Activated CD4-positive, alpha-beta T cell treated with anti-CD3 and anti-CD28 coated beads for 36 hours (primary cell): ENCODE results near the gene KDM3B. TPM values are rescaled to one million over a fixed set of nuclear protein-coding genes. Genes with fewer than 3 reads are reported as not detected.
"Not testable (repeated sequence)": the region's sequence is repeated elsewhere in the genome, so short reads cannot be mapped to it uniquely, and the experiment has no call there.

Experiments
- ATAC-seq: fragments of 200-7000 bp; cut with Tn5 transposase; one replicate; pipeline ENCODE4 v1.10.0; 2021; ENCODE audit warnings: mild to moderate bottlenecking, moderate library complexity
- CTCF ChIA-PET: fragments of 350-600 bp; sonication (Branson Sonifier 250); formaldehyde crosslinking; loops from one replicate; lab custom pipeline; 2021; ENCODE audit warnings: antibody characterized with exemption; lab: Charles Lee
- POLR2A ChIA-PET: fragments of 350-600 bp; sonication (Branson Sonifier 250); formaldehyde crosslinking; loops from one replicate; lab custom pipeline; 2021; ENCODE audit warnings: antibody characterized with exemption, inconsistent platforms; lab: Charles Lee
- DNase-seq: peaks from one replicate; pipeline ENCODE4 v3.0.0-alpha.2; 2020
- H3K27ac Mint-ChIP-seq: one replicate; pipeline ENCODE4 v1.8.0; 2021; ENCODE audit warnings: mixed read lengths
- H3K27me3 Mint-ChIP-seq: one replicate; pipeline ENCODE4 v1.8.0; 2021; ENCODE audit warnings: mixed read lengths
- H3K36me3 Mint-ChIP-seq: one replicate; pipeline ENCODE4 v1.8.0; 2021; ENCODE audit warnings: low read depth, mixed read lengths
- H3K4me1 Mint-ChIP-seq: one replicate; pipeline ENCODE4 v1.8.0; 2021; ENCODE audit warnings: mixed read lengths
- H3K4me3 Mint-ChIP-seq: one replicate; pipeline ENCODE4 v1.8.0; 2021; ENCODE audit warnings: mild to moderate bottlenecking, moderate library complexity, mixed read lengths
- H3K9me3 Mint-ChIP-seq: one replicate; pipeline ENCODE4 v1.8.0; 2021; ENCODE audit warnings: low read depth, mixed read lengths
- intact Hi-C, 2 experiments: fragments of 100-400 bp; cut with DNase I in 1 of 2; cut with micrococcal nuclease in 1 of 2; formaldehyde crosslinking; loops; one replicate each; pipeline versions ENCODE4 v1.14.2 to v1.15.1; 2022 to 2024; cut with DNase I, micrococcal nuclease
- total RNA-seq, 2 experiments: library from RNA; stranded (reverse); gene quantifications; one replicate each; pipeline ENCODE4 v1.2.3, GENCODE V29; 2021

Gene KDM3B
- total RNA-seq, 2 experiments from 2014 or later = 39.0 to 40.9 TPM

- peaks cover 15% of the 10 kb centered on the region for H3K4me1 Mint-ChIP-seq
- ATAC-seq = no peak
- H3K9me3 Mint-ChIP-seq = no peaks in the 10 kb centered on the region
- peaks cover 14% of the 10 kb centered on the region for H3K36me3 Mint-ChIP-seq
- H3K27ac Mint-ChIP-seq = no peak overlapping the region
- ChIA-PET POLR2A (no interaction called here), CTCF (interaction anchor here (1.1 to 1.5 kb wide), 2 partner anchors 23 to 24 kb away, joined by 3 read pairs; no protein-coding TSS in a partner anchor)
- no peak for DNase-seq
- no peak overlapping the region for H3K4me3 Mint-ChIP-seq
- intact Hi-C loops = no loop called here
- H3K27me3 Mint-ChIP-seq = no peaks in the 10 kb centered on the region
These were observed 119.9 kb downstream of the KDM3B start for GRCh38 chr5:138472353-138472752.

- ATAC-seq, DNase-seq, H3K27me3 Mint-ChIP-seq, intact Hi-C loops, H3K27ac Mint-ChIP-seq, H3K36me3 Mint-ChIP-seq, H3K4me3 Mint-ChIP-seq, POLR2A ChIA-PET, H3K9me3 Mint-ChIP-seq, H3K4me1 Mint-ChIP-seq: not testable (repeated sequence)
- CTCF ChIA-PET = interaction anchor here (0.7 kb wide), 1 partner anchor 25 kb away, joined by 3 read pairs; no protein-coding TSS in a partner anchor
These were observed 120.7 kb downstream of the KDM3B start for GRCh38 chr5:138473151-138473550.

- ATAC-seq = no peak
- Mint-ChIP-seq H3K27ac (no peak overlapping the region), H3K9me3 (no peaks in the 10 kb centered on the region), H3K4me1 (no peaks in the 10 kb centered on the region), H3K36me3 (no peaks in the 10 kb centered on the region), H3K4me3 (no peak overlapping the region), H3K27me3 (no peaks in the 10 kb centered on the region)
- no peak for DNase-seq
- intact Hi-C loops = no loop called here
- POLR2A ChIA-PET = no interaction called here
- CTCF ChIA-PET = interaction anchor here (0.6 to 1.0 kb wide), 2 partner anchors 22 to 27 kb away, joined by 3 to 4 read pairs; no protein-coding TSS in a partner anchor
These were observed 124.4 kb downstream of the KDM3B start for GRCh38 chr5:138476918-138477317.

- H3K4me1 Mint-ChIP-seq = no peaks in the 10 kb centered on the region
- CTCF ChIA-PET = no interaction called here
- H3K4me3 Mint-ChIP-seq = no peak overlapping the region
- POLR2A ChIA-PET = no interaction called here
- no peaks in the 10 kb centered on the region for H3K36me3 Mint-ChIP-seq
- peaks cover 2% of the 10 kb centered on the region for H3K27me3 Mint-ChIP-seq
- DNase-seq (no peak), ATAC-seq (no peak)
- intact Hi-C loops = no loop called here
- H3K9me3 Mint-ChIP-seq = no peaks in the 10 kb centered on the region
- H3K27ac Mint-ChIP-seq = no peak overlapping the region
These were observed 130.2 kb downstream of the KDM3B start for GRCh38 chr5:138482638-138483037.

Other genes starting within 250 kb of the KDM3B start
- not detected for gene NME5, start 213.3 kb upstream of the KDM3B start, total RNA-seq
- gene BRD8, start 174.1 kb upstream of the KDM3B start, total RNA-seq = 10 to 100 TPM; 60.7 to 61.4 TPM
- 10 to 100 TPM; 66.6 to 76.3 TPM for gene KIF20A, start 173.6 kb upstream of the KDM3B start, total RNA-seq
- gene CDC23, start 139.4 kb upstream of the KDM3B start, total RNA-seq = 10 to 100 TPM; 34.0 to 38.1 TPM
- gene GFRA3, start 78.1 kb upstream of the KDM3B start, total RNA-seq = under 1 TPM in 1 of 2 experiments, not detected in 1; 0.09 TPM
- 10 to 100 TPM; 15.9 to 19.0 TPM for gene CDC25C, start 20.9 kb upstream of the KDM3B start, total RNA-seq
- gene FAM53C, start 14.4 kb upstream of the KDM3B start, total RNA-seq = 10 to 100 TPM; 22.8 to 25.9 TPM
- 1 to 10 TPM; 4.0 to 5.6 TPM for gene REEP2, start 86.4 kb downstream of the KDM3B start, total RNA-seq
- gene EGR1, start 112.8 kb downstream of the KDM3B start, total RNA-seq = 10 to 100 TPM; 45.3 to 48.8 TPM
- 100 to 1,000 TPM; 140 to 156 TPM for gene ETF1, start 190.6 kb downstream of the KDM3B start, total RNA-seq
- gene HSPA9, start 222.7 kb downstream of the KDM3B start, total RNA-seq = 100 to 1,000 TPM; 431 to 466 TPM